NCI-H2227 treated with DMSO at 0.1 percent for 48 hours (cell line): ENCODE data around the gene LRRC56.

ENCODE experiments used
- DNase-seq: peaks from one replicate; lab custom pipeline; 2025; lab: John Stamatoyannopoulos, UW

LRRC56 gene

DNA sequence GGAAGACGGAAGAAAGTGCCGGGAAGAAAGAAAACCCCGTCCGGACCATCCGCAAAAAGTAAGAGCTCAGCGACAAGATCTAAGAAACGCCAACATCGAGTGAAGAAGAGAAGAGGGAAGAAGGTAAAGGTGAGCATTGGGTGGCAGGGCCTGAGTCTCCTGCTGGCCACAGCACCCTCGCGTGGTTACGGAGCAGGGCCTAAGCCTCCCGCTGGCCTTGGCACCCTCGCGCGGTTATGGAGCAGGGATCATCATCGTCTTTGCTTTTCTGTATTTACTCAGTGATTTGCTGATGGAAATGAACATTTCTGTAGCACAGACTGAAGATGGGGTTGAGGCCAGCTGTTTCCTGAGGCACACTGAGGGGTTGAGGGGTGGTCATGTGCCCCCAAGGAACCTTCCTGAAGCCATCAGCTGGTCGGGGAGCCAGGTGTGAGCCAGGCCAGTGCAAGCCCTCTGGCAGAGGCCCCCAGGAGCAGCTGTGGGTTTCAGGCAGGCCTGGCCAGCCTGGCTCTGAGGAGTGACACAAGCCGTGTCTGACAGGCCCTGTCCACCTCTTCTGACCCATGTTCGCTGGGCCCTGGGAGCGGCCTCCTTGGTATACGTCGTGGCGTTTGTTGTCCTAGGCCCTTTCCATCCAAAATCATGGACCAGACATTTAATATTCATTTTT lies 64.4 kb downstream of the LRRC56 start:
- no peak for DNase-seq

DNA sequence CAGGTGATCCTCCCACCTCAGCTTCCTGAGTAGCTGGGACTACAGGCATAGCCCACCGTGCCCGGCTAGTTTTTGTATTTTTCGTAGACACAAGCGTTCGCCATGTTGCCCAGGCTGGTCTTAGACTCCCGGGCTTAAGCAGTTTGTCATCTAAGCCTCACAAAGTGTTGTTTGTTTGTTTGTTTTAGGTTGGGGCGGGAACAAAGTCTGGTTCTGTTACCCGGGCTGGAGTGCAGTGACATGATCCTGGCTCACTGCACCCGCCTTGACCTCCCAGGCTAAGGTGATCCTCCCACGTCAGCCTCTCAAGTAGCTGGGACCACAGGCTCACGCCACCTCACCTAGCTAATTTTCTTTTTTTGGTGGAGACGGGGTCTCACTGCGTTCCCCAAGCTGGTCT lies 65.8 kb downstream of the LRRC56 start:
- no peak for DNase-seq
